ENCODE measurements around the gene PSMD5. TPM values are rescaled to one million over a fixed set of nuclear protein-coding genes. Genes with fewer than 3 reads are reported as not detected.

Gene PSMD5
- total RNA-seq, 2 experiments from 2014 or later, result 52.3 to 55.3 TPM

GRCh38 chr9:120852240-120853010, 9.7 kb upstream of the PSMD5 start:
- TF ChIP-seq CTCF (IDR thresholded peaks at IDR 0.05), result no peak
- DNase-seq, result no peak

GRCh38 chr9:120851449-120851848, 8.7 kb upstream of the PSMD5 start:
- Mint-ChIP-seq H3K36me3 (ENCODE audit: low read depth) (peaks cover 64% of the 10 kb centered on the region), H3K4me1 (ENCODE audit: low read depth) (peaks cover 53% of the 10 kb centered on the region), H3K4me3 (no peak overlapping the region), H3K27ac (peak overlapping the region; percentile 66), H3K9me3 (no peaks in the 10 kb centered on the region), H3K27me3 (no peaks in the 10 kb centered on the region)
- ATAC-seq (no peak), DNase-seq (no peak)
- POLR2A ChIA-PET, result interaction anchor here (0.6 to 17.0 kb wide), 3 partner anchors 13 to 39 kb away, joined by 3 to 231 read pairs (median 3); no protein-coding TSS in a partner anchor
- no peak for TF ChIP-seq CTCF (IDR thresholded peaks at IDR 0.05)
- CTCF ChIA-PET, result interaction anchor here (1.7 kb wide), 1 partner anchor 16 kb away, joined by 5 read pairs; no protein-coding TSS in a partner anchor
- intact Hi-C loops (cut with micrococcal nuclease), result no loop called here

More at GRCh38 chr9:120852240-120853010, 9.7 kb upstream of the PSMD5 start:
- H3K4me3 Mint-ChIP-seq, result no peak overlapping the region
- peak overlapping the region; percentile 31 for H3K27ac Mint-ChIP-seq
- H3K4me1 Mint-ChIP-seq (ENCODE audit: low read depth), result peaks cover 43% of the 10 kb centered on the region
- H3K27me3 Mint-ChIP-seq, result no peaks in the 10 kb centered on the region
- intact Hi-C loops (cut with micrococcal nuclease), result no loop called here
- H3K9me3 Mint-ChIP-seq, result no peaks in the 10 kb centered on the region
- ChIA-PET CTCF (no interaction called here), POLR2A (interaction anchor here (0.6 to 17.0 kb wide), 5 partner anchors 12 to 52 kb away, joined by 3 to 231 read pairs (median 4); no protein-coding TSS in a partner anchor)
- no peak for ATAC-seq
- H3K36me3 Mint-ChIP-seq (ENCODE audit: low read depth), result peaks cover 56% of the 10 kb centered on the region

- ChIA-PET POLR2A (interaction anchor here (1.2 to 17.0 kb wide), 2 partner anchors 14 to 23 kb away, joined by 3 to 231 read pairs; no protein-coding TSS in a partner anchor), CTCF (interaction anchor here (1.7 kb wide), 1 partner anchor 18 kb away, joined by 5 read pairs; no protein-coding TSS in a partner anchor)
- Mint-ChIP-seq H3K27ac (peak overlapping the region; percentile 65), H3K4me1 (ENCODE audit: low read depth) (peaks cover 63% of the 10 kb centered on the region), H3K27me3 (no peaks in the 10 kb centered on the region), H3K36me3 (ENCODE audit: low read depth) (peaks cover 71% of the 10 kb centered on the region), H3K9me3 (no peaks in the 10 kb centered on the region), H3K4me3 (no peak overlapping the region)
- intact Hi-C loops (cut with micrococcal nuclease), result no loop called here
- no peak for ATAC-seq
- DNase-seq, result no peak
- no peak for TF ChIP-seq CTCF (IDR thresholded peaks at IDR 0.05)
Observed at GRCh38 chr9:120850315-120850714, 7.6 kb upstream of the PSMD5 start.

- Mint-ChIP-seq H3K4me3 (peak overlapping the region; percentile 98), H3K4me1 (ENCODE audit: low read depth) (peaks cover 67% of the 10 kb centered on the region), H3K27ac (peak overlapping the region; percentile 95), H3K27me3 (no peaks in the 10 kb centered on the region), H3K9me3 (no peaks in the 10 kb centered on the region), H3K36me3 (ENCODE audit: low read depth) (peaks cover 78% of the 10 kb centered on the region)
- ATAC-seq (no peak), DNase-seq (no peak)
- intact Hi-C loops (cut with micrococcal nuclease), result loop anchor here (5.0 to 10.0 kb wide), 2 partner anchors 48 to 85 kb away; no protein-coding TSS in a partner anchor
- POLR2A ChIA-PET, result interaction anchor here (0.7 to 17.0 kb wide), 13 partner anchors 9 to 132 kb away, joined by 3 to 231 read pairs (median 5); partner anchors contain the start of genes FBXW2 and PHF19
- CTCF ChIA-PET, result interaction anchor here (0.6 to 1.5 kb wide), 4 partner anchors 17 to 92 kb away, joined by 3 to 6 read pairs (median 3); no protein-coding TSS in a partner anchor
- TF ChIP-seq CTCF (IDR thresholded peaks at IDR 0.05), result no peak
Observed at GRCh38 chr9:120846906-120847305, 4.2 kb upstream of the PSMD5 start.

Data from activated CD8-positive, alpha-beta T cell treated with anti-CD3 and anti-CD28 coated beads for 36 hours (primary cell).